IMR-90 (cell line): ENCODE data around the gene SECISBP2. TPM values are rescaled to one million over a fixed set of nuclear protein-coding genes. Genes with fewer than 3 reads are reported as not detected.

Experiments used
- ATAC-seq: fragments of 200-7000 bp; cut with Tn5 transposase; 2 replicates; pipeline ENCODE4 v1.9.1; 2020; ENCODE audit warnings: low read depth, mild to moderate bottlenecking, moderate library complexity
- BruUV-seq: library from RNA; stranded (reverse); fragments of 400-500 nt; replicated peaks from 2 replicates; lab custom pipeline; 2021; lab: Mats Ljungman, UMichigan
- CTCF ChIA-PET: fragments of 300-600 bp; formaldehyde crosslinking; extraction: SDS; loops from one replicate; lab custom pipeline; 2021; ENCODE audit warnings: antibody characterized with exemption; lab: Yijun Ruan, JAX
- POLR2A ChIA-PET: fragments of 300-600 bp; sonication (Branson Sonifier 250); formaldehyde crosslinking; loops from one replicate; lab custom pipeline; 2022; ENCODE audit warnings: antibody characterized with exemption; ENCODE audit not compliant: unreplicated experiment; lab: Charles Lee
- DNase-seq: peaks from one replicate; pipeline ENCODE4 v3.0.0; 2013
- H2AFZ ChIP-seq: replicated peaks from 2 replicates; pipeline ENCODE3; 2013; ENCODE audit warnings: low read length, mild to moderate bottlenecking; ENCODE audit not compliant: poor library complexity
- H2AK5ac ChIP-seq: 2 replicates; pipeline ENCODE4 v1.6.1; 2013; ENCODE audit warnings: low read depth, low read length, inconsistent platforms
- H2AK9ac ChIP-seq: replicated peaks from 2 replicates; pipeline ENCODE3; 2013; ENCODE audit warnings: mild to moderate bottlenecking, low read depth, low read length, moderate library complexity; ENCODE audit not compliant: poor library complexity
- H2BK120ac ChIP-seq: 2 replicates; pipeline ENCODE4 v1.6.1; 2013; ENCODE audit warnings: low read depth, low read length, inconsistent platforms
- H2BK15ac ChIP-seq: 3 replicates; pipeline ENCODE4 v1.6.1; 2013; ENCODE audit warnings: low read depth, low read length, inconsistent platforms
- H2BK20ac ChIP-seq: 2 replicates; pipeline ENCODE4 v1.6.1; 2013; ENCODE audit warnings: low read depth, mild to moderate bottlenecking, inconsistent platforms, low read length, moderate library complexity
- H2BK5ac ChIP-seq: 2 replicates; pipeline ENCODE4 v1.6.1; 2013; ENCODE audit warnings: mild to moderate bottlenecking, low read depth, low read length, inconsistent platforms; ENCODE audit not compliant: poor library complexity, severe bottlenecking
- H3K14ac ChIP-seq: replicated peaks from 2 replicates; pipeline ENCODE4 v1.6.1; 2013; ENCODE audit warnings: low read depth, low read length, inconsistent platforms
- H3K18ac ChIP-seq: 2 replicates; pipeline ENCODE4 v1.6.1; 2013; ENCODE audit warnings: low read depth, low read length, control low read depth
- H3K23ac ChIP-seq: 2 replicates; pipeline ENCODE4 v1.6.1; 2013; ENCODE audit warnings: low read depth, low read length, inconsistent platforms
- H3K27ac ChIP-seq: 2 replicates; pipeline ENCODE4 v1.5.1; 2013; ENCODE audit warnings: mild to moderate bottlenecking, control low read depth, low read length; ENCODE audit not compliant: insufficient read depth
- H3K27me3 ChIP-seq: 2 replicates; pipeline ENCODE4 v1.6.1; 2013; ENCODE audit warnings: low read length; ENCODE audit not compliant: control insufficient read depth, insufficient read depth
- H3K36me3 ChIP-seq: 2 replicates; pipeline ENCODE4 v1.6.1; 2013; ENCODE audit warnings: low read length, mixed read lengths; ENCODE audit not compliant: control insufficient read depth, insufficient read depth
- H3K4ac ChIP-seq: 2 replicates; pipeline ENCODE4 v1.6.1; 2013; ENCODE audit warnings: low read depth, low read length, inconsistent platforms
- H3K4me1 ChIP-seq: 2 replicates; pipeline ENCODE4 v1.6.1; 2013; ENCODE audit warnings: low read length, mixed read lengths; ENCODE audit not compliant: control insufficient read depth, insufficient read depth
- H3K4me2 ChIP-seq: 2 replicates; pipeline ENCODE4 v1.6.1; 2013; ENCODE audit warnings: low read depth, mild to moderate bottlenecking, control low read depth, low read length, moderate library complexity
- H3K4me3 ChIP-seq: 2 replicates; pipeline ENCODE4 v1.5.1; 2013; ENCODE audit warnings: low read depth, mild to moderate bottlenecking, control low read depth, low read length, moderate library complexity; ENCODE audit not compliant: insufficient read depth
- H3K56ac ChIP-seq: 2 replicates; pipeline ENCODE4 v1.6.1; 2013; ENCODE audit warnings: low read length, inconsistent platforms; ENCODE audit not compliant: insufficient read depth; ENCODE audit errors: extremely low read depth
- H3K79me1 ChIP-seq, 2 experiments: 2 replicates each; pipeline ENCODE4 v1.6.1; 2013; ENCODE audit warnings: low read length in 2 of 2, inconsistent platforms in 1 of 2, low read depth in 1 of 2
- H3K9ac ChIP-seq: 2 replicates; pipeline ENCODE4 v1.6.1; 2013; ENCODE audit warnings: low read depth, low read length, control low read depth
- H3K9me1 ChIP-seq: 2 replicates; pipeline ENCODE4 v1.6.1; 2013; ENCODE audit warnings: low read length, inconsistent platforms; ENCODE audit not compliant: insufficient read depth
- H3K9me3 ChIP-seq: 2 replicates; pipeline ENCODE4 v1.6.1; 2013; ENCODE audit warnings: low read length; ENCODE audit not compliant: control insufficient read depth, insufficient read depth
- H4K20me1 ChIP-seq: 2 replicates; pipeline ENCODE4 v1.6.1; 2013; ENCODE audit warnings: low read length, inconsistent platforms; ENCODE audit not compliant: insufficient read depth
- H4K5ac ChIP-seq: 2 replicates; pipeline ENCODE4 v1.6.1; 2013; ENCODE audit warnings: mild to moderate bottlenecking, low read depth, low read length, control low read depth
- H4K8ac ChIP-seq, 2 experiments: 2 replicates each; pipeline ENCODE4 v1.6.1; 2013; ENCODE audit warnings: low read depth in 2 of 2, low read length in 2 of 2, control low read depth in 1 of 2, inconsistent platforms in 1 of 2
- H4K91ac ChIP-seq: 2 replicates; pipeline ENCODE4 v1.6.1; 2013; ENCODE audit warnings: low read depth, low read length, inconsistent platforms; ENCODE audit not compliant: insufficient read depth
- BHLHE40 ChIP-seq: fragments of 150-350 bp; IDR thresholded peaks from 2 replicates; pipeline ENCODE4 v1.6.1; 2016; ENCODE audit warnings: mild to moderate bottlenecking, low read depth, low read length
- CEBPB ChIP-seq: IDR thresholded peaks from 2 replicates; pipeline ENCODE4 v1.6.1; 2012; ENCODE audit warnings: low read depth, low read length, improper control_type of control experiment
- CHD1 ChIP-seq: IDR thresholded peaks from 2 replicates; pipeline ENCODE4 v1.6.1; 2012; ENCODE audit warnings: low read depth, low read length, improper control_type of control experiment
- FOS ChIP-seq: fragments of 150-350 bp; IDR thresholded peaks from 2 replicates; pipeline ENCODE4 v1.6.1; 2016; ENCODE audit warnings: low read depth, low read length
- MXI1 ChIP-seq: IDR thresholded peaks from 2 replicates; pipeline ENCODE4 v1.6.1; 2012; ENCODE audit warnings: low read depth, mild to moderate bottlenecking, low read length, moderate library complexity, borderline replicate concordance
- NFE2L2 ChIP-seq: fragments of 150-350 bp; IDR thresholded peaks from 2 replicates; pipeline ENCODE4 v1.6.1; 2016; ENCODE audit warnings: low read depth, mild to moderate bottlenecking, low read length
- POLR2A ChIP-seq: IDR thresholded peaks from 2 replicates; pipeline ENCODE4 v1.6.1; 2012; ENCODE audit warnings: mild to moderate bottlenecking, low read depth, low read length
- RAD21 ChIP-seq: IDR thresholded peaks from 2 replicates; pipeline ENCODE4 v1.6.1; 2012; ENCODE audit warnings: low read length, improper control_type of control experiment
- RCOR1 ChIP-seq: IDR thresholded peaks from 2 replicates; pipeline ENCODE4 v1.6.1; 2012; ENCODE audit warnings: mild to moderate bottlenecking, low read length, improper control_type of control experiment; ENCODE audit not compliant: insufficient replicate concordance
- RFX5 ChIP-seq: IDR thresholded peaks from 2 replicates; pipeline ENCODE4 v1.8.0; 2012; ENCODE audit warnings: low read depth, mild to moderate bottlenecking, low read length, moderate library complexity
- WGBS, 2 experiments: methylation state at CpG; one replicate each; pipeline versions ENCODE4 v1.1.5 to v1.1.7; 2013; ENCODE audit warnings: missing lambda C conversion rate in 2 of 2; ENCODE audit not compliant: insufficient read length in 1 of 2; ENCODE audit errors: extremely low coverage in 2 of 2; 5-methylcytosine and 5-hydroxymethylcytosine counted together
- dilution Hi-C: fragments of 300-500 bp; cut with HindIII; formaldehyde crosslinking; loops from one replicate; pipeline ENCODE4 v1.14.3; 2018; ENCODE audit warnings: low sequenced_read_pairs; ENCODE audit not compliant: unreplicated experiment
- in situ Hi-C: fragments of 300-500 bp; cut with MboI; formaldehyde crosslinking; loops from 3 replicates; pipeline ENCODE4 v1.14.3; 2019; ENCODE audit warnings: low sequenced_read_pairs, inconsistent platforms, mixed read lengths
- intact Hi-C: fragments of 100-400 bp; cut with micrococcal nuclease; formaldehyde crosslinking; loops from 2 replicates; pipeline ENCODE4 v1.10.0; 2022
- polyA plus RNA-seq, 3 experiments: library from polyadenylated mRNA; depleted of rRNA; stranded (reverse); fragments of >200 nt; gene quantifications; 2 replicates each; pipeline ENCODE4 v1.2.3, GENCODE V29; 2012; ENCODE audit warnings: low replicate concordance in 1 of 3
- total RNA-seq: library from RNA; depleted of rRNA; stranded (reverse); fragments of >200 nt; gene quantifications from 2 replicates; pipeline ENCODE4 v1.2.3, GENCODE V29; 2012
- TF ChIP-seq, protein P1 (sequence below): fragments of 150-350 bp; IDR thresholded peaks from 2 replicates; pipeline ENCODE4 v1.6.1; 2016; ENCODE audit warnings: low read depth, mild to moderate bottlenecking, low read length, moderate library complexity, borderline replicate concordance

The SECISBP2 gene
- total and polyA plus RNA-seq, 2 of the 4 experiments (the other 2 are of a cell fraction): 16.4 to 18.8 TPM

DNA sequence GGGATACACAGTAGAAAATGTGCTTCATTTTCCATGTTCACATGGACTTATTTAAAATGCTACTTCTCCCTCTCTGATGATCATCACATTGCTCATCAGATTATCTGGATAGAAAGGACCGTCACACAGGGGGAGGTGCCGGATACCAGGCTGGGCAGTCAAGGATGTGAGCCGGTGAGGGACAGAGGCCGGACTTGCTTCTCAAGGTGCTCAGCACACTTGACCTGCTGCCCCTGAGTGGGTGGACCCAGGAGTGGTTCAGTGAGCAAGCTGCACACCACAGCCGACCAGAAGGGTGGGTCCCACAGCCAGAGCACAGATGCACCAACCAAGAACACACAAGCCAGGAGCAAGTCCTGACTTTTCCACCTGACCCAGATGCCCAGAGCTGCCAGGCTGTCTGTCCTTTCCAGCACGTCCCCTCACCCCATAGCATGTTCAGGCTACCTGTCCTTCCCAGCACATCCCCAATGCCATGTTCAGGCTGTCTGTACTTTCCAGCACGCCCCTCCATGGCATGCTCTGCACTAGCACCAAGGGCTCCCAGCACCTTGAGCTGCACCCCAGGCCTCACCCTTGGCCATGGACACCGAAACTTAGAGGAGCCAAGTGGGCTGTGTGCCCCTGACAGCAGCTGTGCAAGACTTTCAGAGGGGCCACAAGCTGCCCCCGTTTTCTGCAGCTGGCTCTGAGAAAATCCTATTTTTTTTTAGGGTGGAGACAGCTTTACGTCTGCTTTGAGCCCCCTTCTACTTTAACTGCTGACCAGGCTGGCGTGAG is 77.8 kb downstream of the SECISBP2 start:
- Histone ChIP-seq H3K27ac (no peak overlapping the region), H3K9ac (no peak overlapping the region), H2AFZ (no peak overlapping the region), H2AK5ac (no peak overlapping the region), H2BK120ac (no peak overlapping the region), H2BK15ac (no peak overlapping the region), H4K8ac (no peak overlapping the region), H3K9me3 (no peaks in the 10 kb centered on the region), H2BK5ac (no peak overlapping the region), H3K4me2 (no peak overlapping the region), H3K27me3 (no peaks in the 10 kb centered on the region), H2AK9ac (no peak overlapping the region), H4K20me1 (no peaks in the 10 kb centered on the region), H3K79me1 (no peaks in the 10 kb centered on the region), H3K9me1 (peaks cover 11% of the 10 kb centered on the region), H3K4me1 (peaks cover 8% of the 10 kb centered on the region), H2BK20ac (no peak overlapping the region), H3K18ac (no peak overlapping the region), H3K23ac (no peak overlapping the region), H3K4me3 (no peak overlapping the region), H3K14ac (no peak overlapping the region), H3K56ac (no peak overlapping the region), H4K5ac (no peak overlapping the region), H4K91ac (no peak overlapping the region), H3K4ac (no peak overlapping the region), H3K36me3 (peaks cover 30% of the 10 kb centered on the region)
- dilution Hi-C loops: no loop called here
- ChIA-PET CTCF (interaction anchor here (0.7 kb wide), 1 partner anchor 42 kb away, joined by 3 read pairs; no protein-coding TSS in a partner anchor), POLR2A (no interaction called here)
- no peak for ATAC-seq
- DNase-seq: no peak
- in situ Hi-C loops: no loop called here
- 78% methylated on average over 1 of the region's 11 CpGs; no CpG with 5 or more reads in 1 of the 2 experiments for WGBS, 2 experiments
- intact Hi-C loops: no loop called here
- no TSS peak for BruUV-seq
- TF ChIP-seq BHLHE40 (no peak), POLR2A (no peak), NFE2L2 (no peak), CEBPB (no peak), MXI1 (no peak), CHD1 (no peak), RCOR1 (no peak), FOS (no peak), RAD21 (no peak), RFX5 (no peak)
- TF ChIP-seq, protein P1, sequence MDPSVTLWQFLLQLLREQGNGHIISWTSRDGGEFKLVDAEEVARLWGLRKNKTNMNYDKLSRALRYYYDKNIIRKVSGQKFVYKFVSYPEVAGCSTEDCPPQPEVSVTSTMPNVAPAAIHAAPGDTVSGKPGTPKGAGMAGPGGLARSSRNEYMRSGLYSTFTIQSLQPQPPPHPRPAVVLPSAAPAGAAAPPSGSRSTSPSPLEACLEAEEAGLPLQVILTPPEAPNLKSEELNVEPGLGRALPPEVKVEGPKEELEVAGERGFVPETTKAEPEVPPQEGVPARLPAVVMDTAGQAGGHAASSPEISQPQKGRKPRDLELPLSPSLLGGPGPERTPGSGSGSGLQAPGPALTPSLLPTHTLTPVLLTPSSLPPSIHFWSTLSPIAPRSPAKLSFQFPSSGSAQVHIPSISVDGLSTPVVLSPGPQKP: no peak
